ENCODE results near the gene HRH2. TPM values are rescaled to one million over a fixed set of nuclear protein-coding genes. Genes with fewer than 3 reads are reported as not detected.

The HRH2 gene
- total RNA-seq, 2 donors from 2014 or later: 8.0 to 18.9 TPM

DNA sequence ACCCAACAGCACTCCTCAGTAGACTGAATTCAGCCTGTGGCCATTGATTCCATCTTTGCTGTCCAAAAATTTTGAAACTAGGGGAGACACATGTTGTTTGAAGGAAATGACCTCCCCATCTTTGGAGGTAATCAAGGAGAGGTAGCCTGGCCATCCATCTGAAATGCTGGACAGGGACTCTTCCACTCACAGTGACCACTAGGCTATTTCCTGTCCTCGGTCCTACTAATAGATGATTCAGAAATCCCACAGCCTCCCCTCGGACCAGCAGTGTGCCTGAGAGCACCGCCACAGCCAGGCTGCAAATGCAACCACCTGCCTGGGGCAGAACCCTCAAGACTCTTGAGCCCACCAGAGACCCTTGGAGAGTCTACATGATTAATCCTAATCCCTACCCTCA, 12.5 kb downstream of the HRH2 start:
- Histone ChIP-seq H3K27ac (no peak overlapping the region), H3K36me3 (no peaks in the 10 kb centered on the region), H3K27me3 (no peaks in the 10 kb centered on the region), H3K4me1 (peaks cover 0 to 26% of the 10 kb centered on the region in 2 donors), H3K9me3 (no peaks in the 10 kb centered on the region), H3K4me3 (no peak overlapping the region)
- TF ChIP-seq, protein P1, sequence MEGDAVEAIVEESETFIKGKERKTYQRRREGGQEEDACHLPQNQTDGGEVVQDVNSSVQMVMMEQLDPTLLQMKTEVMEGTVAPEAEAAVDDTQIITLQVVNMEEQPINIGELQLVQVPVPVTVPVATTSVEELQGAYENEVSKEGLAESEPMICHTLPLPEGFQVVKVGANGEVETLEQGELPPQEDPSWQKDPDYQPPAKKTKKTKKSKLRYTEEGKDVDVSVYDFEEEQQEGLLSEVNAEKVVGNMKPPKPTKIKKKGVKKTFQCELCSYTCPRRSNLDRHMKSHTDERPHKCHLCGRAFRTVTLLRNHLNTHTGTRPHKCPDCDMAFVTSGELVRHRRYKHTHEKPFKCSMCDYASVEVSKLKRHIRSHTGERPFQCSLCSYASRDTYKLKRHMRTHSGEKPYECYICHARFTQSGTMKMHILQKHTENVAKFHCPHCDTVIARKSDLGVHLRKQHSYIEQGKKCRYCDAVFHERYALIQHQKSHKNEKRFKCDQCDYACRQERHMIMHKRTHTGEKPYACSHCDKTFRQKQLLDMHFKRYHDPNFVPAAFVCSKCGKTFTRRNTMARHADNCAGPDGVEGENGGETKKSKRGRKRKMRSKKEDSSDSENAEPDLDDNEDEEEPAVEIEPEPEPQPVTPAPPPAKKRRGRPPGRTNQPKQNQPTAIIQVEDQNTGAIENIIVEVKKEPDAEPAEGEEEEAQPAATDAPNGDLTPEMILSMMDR (IDR thresholded peaks at IDR 0.05): no peak
- DNase-seq (ENCODE audit: low spot score): no peak

DNA sequence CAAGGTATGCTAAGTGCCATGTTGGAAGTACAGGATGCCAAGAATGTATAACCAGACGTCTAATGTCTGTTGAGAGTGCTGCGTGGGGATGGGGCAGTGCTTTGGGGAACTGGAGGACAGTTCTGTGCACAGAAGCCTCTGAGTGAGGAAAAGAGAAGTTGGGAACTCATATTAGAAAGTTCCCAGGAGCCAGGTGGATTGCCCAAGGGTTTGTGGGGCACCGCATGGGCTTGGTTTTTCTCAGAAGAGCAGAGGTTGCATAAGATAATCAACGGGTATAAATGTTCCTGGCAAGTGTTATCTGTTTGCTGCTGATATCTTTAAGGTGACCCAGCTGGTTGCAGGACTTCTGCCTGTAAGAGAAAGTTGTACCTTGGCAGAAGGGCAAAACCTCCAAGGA, 13.1 kb downstream of the HRH2 start:
- Histone ChIP-seq H3K9me3 (no peaks in the 10 kb centered on the region), H3K4me3 (no peak overlapping the region), H3K27me3 (no peaks in the 10 kb centered on the region), H3K36me3 (no peaks in the 10 kb centered on the region), H3K4me1 (peaks cover 0 to 32% of the 10 kb centered on the region in 2 donors), H3K27ac (no peak overlapping the region)
- DNase-seq (ENCODE audit: low spot score): no peak
- TF ChIP-seq, protein P1 (IDR thresholded peaks at IDR 0.05): no peak

DNA sequence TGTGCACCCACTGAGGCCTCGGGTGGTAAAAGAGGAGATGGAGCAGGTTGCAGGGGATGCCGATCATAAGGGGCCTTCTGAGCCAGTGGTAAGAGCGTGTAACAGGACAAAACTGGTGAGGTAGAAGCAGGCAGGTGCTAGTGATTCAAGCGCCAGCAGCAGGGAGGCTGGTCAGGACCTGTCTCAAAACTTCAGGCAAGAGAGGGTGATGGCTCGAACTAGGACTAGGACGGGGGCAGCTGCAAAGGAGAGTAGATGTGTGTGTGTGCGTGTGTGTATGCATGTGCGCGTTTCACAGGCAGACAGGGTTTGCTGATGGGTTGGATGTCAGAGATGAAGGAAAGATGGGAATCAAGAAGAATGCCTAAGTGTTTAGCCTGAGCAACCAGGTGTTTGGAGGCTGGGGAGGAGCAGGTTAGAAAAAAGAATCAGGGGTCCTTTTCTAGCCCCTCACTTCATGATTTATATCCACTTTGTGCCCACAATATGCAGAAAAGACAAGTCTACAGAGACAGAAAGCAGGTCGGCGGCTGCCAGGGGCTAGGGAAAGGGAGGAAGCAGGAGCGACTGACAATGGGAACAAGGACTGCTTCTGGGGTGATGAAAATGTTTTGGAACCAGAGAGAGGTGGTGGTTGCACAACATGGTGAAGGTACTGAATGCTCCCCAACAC, 15.2 kb downstream of the HRH2 start:
- Histone ChIP-seq H3K4me3 (no peak overlapping the region), H3K4me1 (peaks cover 0 to 37% of the 10 kb centered on the region in 2 donors), H3K36me3 (no peaks in the 10 kb centered on the region), H3K27me3 (no peaks in the 10 kb centered on the region), H3K9me3 (no peaks in the 10 kb centered on the region), H3K27ac (no peak overlapping the region)
- TF ChIP-seq, protein P1 (IDR thresholded peaks at IDR 0.05): no peak
- no peak for DNase-seq (ENCODE audit: low spot score)

DNA sequence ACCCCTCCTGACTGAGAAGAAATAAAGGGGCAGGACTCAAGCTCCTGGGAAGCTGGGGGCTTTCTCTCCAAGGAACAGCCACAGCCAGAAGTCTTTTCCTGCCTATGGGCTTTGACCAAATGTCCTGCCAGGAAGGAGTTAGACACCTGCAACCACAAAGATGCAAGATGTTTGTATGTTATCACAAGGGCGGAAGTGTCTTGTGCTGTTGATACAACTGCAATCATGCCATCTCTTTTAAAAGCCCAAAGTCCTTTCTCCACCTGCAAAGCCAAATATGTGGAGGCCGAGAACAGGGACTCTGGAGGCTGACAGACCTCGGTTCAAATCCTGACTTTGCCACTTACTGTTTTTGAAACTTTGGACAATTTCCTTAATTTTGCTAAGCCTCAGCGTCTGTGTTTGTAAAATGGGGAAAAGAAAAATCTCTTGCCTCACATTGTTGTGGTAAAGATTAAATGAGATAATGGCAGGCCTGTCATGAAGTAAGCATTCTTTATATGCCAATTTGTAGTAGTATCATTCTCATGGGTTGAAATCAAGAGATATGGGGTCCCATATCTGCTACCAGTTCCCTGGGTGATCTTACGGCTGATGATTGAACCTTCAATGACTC, 17.0 kb downstream of the HRH2 start:
- Histone ChIP-seq H3K36me3 (no peaks in the 10 kb centered on the region), H3K4me3 (no peak overlapping the region), H3K27me3 (no peaks in the 10 kb centered on the region), H3K27ac (no peak overlapping the region), H3K9me3 (no peaks in the 10 kb centered on the region), H3K4me1 (peaks cover 0 to 40% of the 10 kb centered on the region in 2 donors)
- DNase-seq (ENCODE audit: low spot score): no peak
- TF ChIP-seq, protein P1 (IDR thresholded peaks at IDR 0.05): no peak

DNA sequence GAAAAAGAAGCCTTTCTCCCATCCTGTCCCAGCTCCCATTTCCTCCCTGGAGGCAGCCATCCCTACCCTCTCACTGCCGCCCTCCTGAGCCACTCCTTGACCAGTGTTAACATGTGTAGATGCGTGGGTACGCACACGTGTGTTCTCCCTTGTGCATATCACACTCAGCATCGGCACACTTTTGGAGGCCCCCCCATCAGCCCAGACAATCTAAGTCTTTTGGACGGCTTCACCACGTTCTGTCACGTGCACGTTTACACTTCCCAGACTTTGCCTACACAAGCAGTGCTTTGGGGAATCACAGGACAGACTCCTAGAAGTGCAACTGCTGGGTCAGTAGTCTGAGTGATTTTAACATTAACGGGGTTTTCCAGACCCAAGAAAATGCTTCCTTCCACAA, 18.0 kb downstream of the HRH2 start:
- H3K27ac ChIP-seq: no peak overlapping the region
- peaks cover 0 to 46% of the 10 kb centered on the region in 2 donors for H3K4me1 ChIP-seq

More for the DNA sequence above, 18.0 kb downstream of the HRH2 start:
- Histone ChIP-seq H3K27me3 (no peaks in the 10 kb centered on the region), H3K4me3 (no peak overlapping the region), H3K36me3 (no peaks in the 10 kb centered on the region), H3K9me3 (no peaks in the 10 kb centered on the region)
- TF ChIP-seq, protein P1 (IDR thresholded peaks at IDR 0.05): no peak
- DNase-seq (ENCODE audit: low spot score): no peak
